Natural killer cell treated with Interleukin-12 subunit alpha and Interleukin-12 subunit beta and Interleukin-15 and Interleukin-18, amount 100 ng/mL, for 72 hours (primary cell): ENCODE results near the gene CAPZA1. TPM values are rescaled to one million over a fixed set of nuclear protein-coding genes. Genes with fewer than 3 reads are reported as not detected.
A peak's percentile ranks its signal among the peaks of the same experiment; 100 is the strongest.

ENCODE experiments used
- ATAC-seq, 2 donors: fragments of 150-1000 bp; cut with Tn5 transposase in 1 of 2; sonication (Bioruptor Pico), chemical (Tn5 transposase) in 1 of 2; 2 replicates each; pipeline ENCODE4 v1.10.0; 2021
- DNase-seq: peaks from one replicate; pipeline ENCODE4 v3.0.0; 2022; ENCODE audit warnings: low spot score
- H3K27ac Mint-ChIP-seq, 2 donors: 1 replicate in 1 of 2; 2 replicates in 1 of 2; pipeline ENCODE4 v1.8.0; 2022; ENCODE audit warnings: mixed read lengths in 2 of 2, mild to moderate bottlenecking in 1 of 2, moderate library complexity in 1 of 2
- H3K27me3 Mint-ChIP-seq, 2 donors: 1 replicate in 1 of 2; 2 replicates in 1 of 2; pipeline ENCODE4 v1.8.0; 2022; ENCODE audit warnings: mixed read lengths in 2 of 2
- H3K36me3 Mint-ChIP-seq: one replicate; pipeline ENCODE4 v1.8.0; 2022; ENCODE audit warnings: mixed read lengths
- H3K4me1 Mint-ChIP-seq, 2 donors: 1 replicate in 1 of 2; 2 replicates in 1 of 2; pipeline ENCODE4 v1.8.0; 2022; ENCODE audit warnings: low read depth in 2 of 2, mixed read lengths in 2 of 2, mild to moderate bottlenecking in 1 of 2
- H3K4me3 Mint-ChIP-seq: one replicate; pipeline ENCODE4 v1.8.0; 2022; ENCODE audit warnings: mixed read lengths
- H3K9me3 Mint-ChIP-seq: 2 replicates; pipeline ENCODE4 v1.8.0; 2022; ENCODE audit warnings: mixed read lengths
- total RNA-seq, 2 donors: library from RNA; stranded (reverse); gene quantifications; one replicate each; pipeline ENCODE4 v1.2.3, GENCODE V29; 2022

Gene CAPZA1
- total RNA-seq, 2 donors from 2014 or later = 213 to 259 TPM

GRCh38 chr1:112674986-112675727 is 55.5 kb downstream of the CAPZA1 start:
- H3K4me1 Mint-ChIP-seq = peaks cover 44 to 51% of the 10 kb centered on the region in 2 donors
- no peaks in the 10 kb centered on the region for H3K27me3 Mint-ChIP-seq
- peaks cover 13% of the 10 kb centered on the region for H3K36me3 Mint-ChIP-seq
- no peaks in the 10 kb centered on the region for H3K9me3 Mint-ChIP-seq
- DNase-seq (peak; percentile 65), ATAC-seq (peak; percentile 66 to 80)
- H3K4me3 Mint-ChIP-seq = peak overlapping the region; percentile 92
- H3K27ac Mint-ChIP-seq = peak overlapping the region; percentile 83 to 94

GRCh38 chr1:112675728-112676381 is 56.2 kb downstream of the CAPZA1 start:
- Mint-ChIP-seq H3K9me3 (no peaks in the 10 kb centered on the region), H3K27me3 (no peaks in the 10 kb centered on the region), H3K27ac (peak overlapping the region; percentile 54 to 59), H3K4me3 (peak overlapping the region; percentile 73), H3K36me3 (peaks cover 7% of the 10 kb centered on the region), H3K4me1 (peaks cover 44 to 51% of the 10 kb centered on the region in 2 donors)
- ATAC-seq = no peak
- no peak for DNase-seq

- Mint-ChIP-seq H3K4me1 (peaks cover 44 to 46% of the 10 kb centered on the region in 2 donors), H3K36me3 (peaks cover 7% of the 10 kb centered on the region), H3K9me3 (no peaks in the 10 kb centered on the region), H3K27me3 (no peaks in the 10 kb centered on the region), H3K27ac (peak overlapping the region; percentile 54 to 59), H3K4me3 (peak overlapping the region; percentile 73)
- ATAC-seq (no peak), DNase-seq (no peak)
Measured at GRCh38 chr1:112676543-112676942, 56.9 kb downstream of the CAPZA1 start.

GRCh38 chr1:112677501-112677900 is 57.9 kb downstream of the CAPZA1 start:
- Mint-ChIP-seq H3K4me3 (no peak overlapping the region), H3K27me3 (no peaks in the 10 kb centered on the region), H3K36me3 (peaks cover 2% of the 10 kb centered on the region), H3K27ac (no peak overlapping the region), H3K4me1 (peaks cover 44 to 45% of the 10 kb centered on the region in 2 donors), H3K9me3 (no peaks in the 10 kb centered on the region)
- DNase-seq = no peak
- ATAC-seq = no peak

- DNase-seq (no peak), ATAC-seq (no peak)
- H3K27me3 Mint-ChIP-seq = no peaks in the 10 kb centered on the region
- H3K27ac Mint-ChIP-seq = peak overlapping the region in 1 of 2 donors; percentile 8
- no peaks in the 10 kb centered on the region for H3K36me3 Mint-ChIP-seq
- no peak overlapping the region for H3K4me3 Mint-ChIP-seq
- H3K4me1 Mint-ChIP-seq = peaks cover 35 to 38% of the 10 kb centered on the region in 2 donors
- no peaks in the 10 kb centered on the region for H3K9me3 Mint-ChIP-seq
Measured at GRCh38 chr1:112678605-112679004, 59.0 kb downstream of the CAPZA1 start.

- no peak overlapping the region for H3K4me3 Mint-ChIP-seq
- H3K4me1 Mint-ChIP-seq = peaks cover 9 to 23% of the 10 kb centered on the region in 2 donors
- H3K9me3 Mint-ChIP-seq = no peaks in the 10 kb centered on the region
- no peaks in the 10 kb centered on the region for H3K36me3 Mint-ChIP-seq
- DNase-seq (no peak), ATAC-seq (no peak)
- H3K27me3 Mint-ChIP-seq = no peaks in the 10 kb centered on the region
- H3K27ac Mint-ChIP-seq = no peak overlapping the region
Measured at GRCh38 chr1:112685913-112686312, 66.3 kb downstream of the CAPZA1 start.

GRCh38 chr1:112686417-112686816 is 66.8 kb downstream of the CAPZA1 start:
- Mint-ChIP-seq H3K9me3 (no peaks in the 10 kb centered on the region), H3K27ac (peak overlapping the region in 1 of 2 donors; percentile 6), H3K36me3 (no peaks in the 10 kb centered on the region), H3K4me3 (no peak overlapping the region), H3K4me1 (peaks cover 9 to 23% of the 10 kb centered on the region in 2 donors), H3K27me3 (no peaks in the 10 kb centered on the region)
- no peak for ATAC-seq
- no peak for DNase-seq

- Mint-ChIP-seq H3K4me1 (peaks cover 9 to 23% of the 10 kb centered on the region in 2 donors), H3K4me3 (no peak overlapping the region), H3K27me3 (no peaks in the 10 kb centered on the region), H3K36me3 (peaks cover 3% of the 10 kb centered on the region), H3K27ac (peak overlapping the region in 1 of 2 donors; percentile 6), H3K9me3 (no peaks in the 10 kb centered on the region)
- ATAC-seq (peak; percentile 30 to 43), DNase-seq (no peak)
Measured at GRCh38 chr1:112686835-112687234, 67.2 kb downstream of the CAPZA1 start.

- DNase-seq (no peak), ATAC-seq (no peak)
- peaks cover 8% of the 10 kb centered on the region for H3K36me3 Mint-ChIP-seq
Measured at GRCh38 chr1:112687361-112687760, 67.7 kb downstream of the CAPZA1 start.

GRCh38 chr1:112687785-112688496 is 68.3 kb downstream of the CAPZA1 start:
- Mint-ChIP-seq H3K27ac (peak overlapping the region in 1 of 2 donors; percentile 70), H3K27me3 (no peaks in the 10 kb centered on the region), H3K4me3 (no peak overlapping the region), H3K36me3 (peaks cover 10% of the 10 kb centered on the region), H3K9me3 (no peaks in the 10 kb centered on the region), H3K4me1 (peaks cover 9 to 25% of the 10 kb centered on the region in 2 donors)
- DNase-seq = no peak
- ATAC-seq = no peak

More at GRCh38 chr1:112687361-112687760, 67.7 kb downstream of the CAPZA1 start:
- Mint-ChIP-seq H3K4me3 (no peak overlapping the region), H3K27me3 (no peaks in the 10 kb centered on the region), H3K4me1 (peaks cover 9 to 25% of the 10 kb centered on the region in 2 donors), H3K27ac (peak overlapping the region in 1 of 2 donors; percentile 70), H3K9me3 (no peaks in the 10 kb centered on the region)

- no peak for ATAC-seq
- H3K4me3 Mint-ChIP-seq = no peak overlapping the region
- H3K4me1 Mint-ChIP-seq = peaks cover 9 to 25% of the 10 kb centered on the region in 2 donors
- no peaks in the 10 kb centered on the region for H3K27me3 Mint-ChIP-seq
- DNase-seq = no peak
- peaks cover 13% of the 10 kb centered on the region for H3K36me3 Mint-ChIP-seq
- no peaks in the 10 kb centered on the region for H3K9me3 Mint-ChIP-seq
- peak overlapping the region in 1 of 2 donors; percentile 70 for H3K27ac Mint-ChIP-seq
Measured at GRCh38 chr1:112688781-112689193, 69.2 kb downstream of the CAPZA1 start.

- no peak for DNase-seq
- no peak overlapping the region for H3K4me3 Mint-ChIP-seq
- no peak for ATAC-seq
- peak overlapping the region in 1 of 2 donors; percentile 70 for H3K27ac Mint-ChIP-seq
- no peaks in the 10 kb centered on the region for H3K27me3 Mint-ChIP-seq
- H3K36me3 Mint-ChIP-seq = peaks cover 13% of the 10 kb centered on the region
- H3K4me1 Mint-ChIP-seq = peaks cover 9 to 25% of the 10 kb centered on the region in 2 donors
- no peaks in the 10 kb centered on the region for H3K9me3 Mint-ChIP-seq
Measured at GRCh38 chr1:112689196-112689841, 69.7 kb downstream of the CAPZA1 start.

GRCh38 chr1:112689842-112690237 is 70.2 kb downstream of the CAPZA1 start:
- Mint-ChIP-seq H3K27ac (no peak overlapping the region), H3K4me3 (no peak overlapping the region), H3K36me3 (peaks cover 13% of the 10 kb centered on the region), H3K27me3 (no peaks in the 10 kb centered on the region), H3K4me1 (peaks cover 9 to 25% of the 10 kb centered on the region in 2 donors), H3K9me3 (no peaks in the 10 kb centered on the region)
- ATAC-seq = no peak
- no peak for DNase-seq
